OCI-LY3 (cell line): ENCODE data around the gene TBC1D22B.

Experiments used
- H2AFZ ChIP-seq: fragments of 200-600, 300-600 bp; shearing (Covaris generic); 2 replicates; pipeline ENCODE4 v1.6.0; 2014; ENCODE audit warnings: antibody characterized with exemption, low read depth, low read length
- H3K27ac ChIP-seq: fragments of 200-600, 300-600 bp; sonication (generic); 2 replicates; pipeline ENCODE4 v1.5.1; 2014; ENCODE audit warnings: mild to moderate bottlenecking, low read length, moderate library complexity, mixed read lengths
- H3K27me3 ChIP-seq: fragments of 200-600, 300-600 bp; sonication (generic); 2 replicates; pipeline ENCODE4 v1.6.1; 2014; ENCODE audit warnings: low read depth, low read length, mixed read lengths
- H3K36me3 ChIP-seq: fragments of 200-600, 300-600 bp; sonication (generic); replicated peaks from 2 replicates; pipeline ENCODE3; 2014; ENCODE audit warnings: low read depth, low read length, mixed read lengths
- H3K4me1 ChIP-seq: fragments of 300-600, 200-600 bp; sonication (generic); 2 replicates; pipeline ENCODE4 v1.6.1; 2014; ENCODE audit warnings: low read length, mixed read lengths
- H3K4me2 ChIP-seq: fragments of 200-600, 300-600 bp; sonication (generic); 2 replicates; pipeline ENCODE4 v1.6.1; 2014; ENCODE audit warnings: low read length, mixed read lengths
- H3K4me3 ChIP-seq: fragments of 300-600, 200-600 bp; sonication (generic); 2 replicates; pipeline ENCODE4 v1.5.1; 2014; ENCODE audit warnings: antibody characterized with exemption, mild to moderate bottlenecking, low read length, moderate library complexity
- H3K79me2 ChIP-seq: fragments of 300-600, 200-600 bp; shearing (Covaris generic); 2 replicates; pipeline ENCODE4 v1.6.1; 2014; ENCODE audit warnings: mild to moderate bottlenecking, low read length, mixed read lengths
- H3K9ac ChIP-seq: fragments of 300-600, 200-600 bp; shearing (Covaris generic); 2 replicates; pipeline ENCODE4 v1.6.0; 2014; ENCODE audit warnings: mild to moderate bottlenecking, low read length, moderate library complexity
- H3K9me3 ChIP-seq: fragments of 200-600, 300-600 bp; shearing (Covaris generic); 2 replicates; pipeline ENCODE4 v1.6.1; 2014; ENCODE audit warnings: low read length, mixed read lengths; ENCODE audit not compliant: insufficient read depth
- H4K20me1 ChIP-seq: fragments of 200-600, 300-600 bp; sonication (generic); 2 replicates; pipeline ENCODE4 v1.6.1; 2016; ENCODE audit warnings: low read length, mixed read lengths; ENCODE audit not compliant: insufficient read depth
- EZH2phosphoT487 ChIP-seq: fragments of 200-600 bp; shearing (Covaris generic); IDR thresholded peaks from 2 replicates; pipeline ENCODE4 v1.6.1; 2018; ENCODE audit warnings: antibody characterized with exemption, mixed run types, low read depth
- TF ChIP-seq, protein P1 (sequence below): fragments of 200-600, 300-600 bp; sonication (generic); IDR thresholded peaks from 2 replicates; pipeline ENCODE4 v1.5.1; 2014; ENCODE audit warnings: antibody characterized with exemption, low read length, low read depth

Gene TBC1D22B

DNA sequence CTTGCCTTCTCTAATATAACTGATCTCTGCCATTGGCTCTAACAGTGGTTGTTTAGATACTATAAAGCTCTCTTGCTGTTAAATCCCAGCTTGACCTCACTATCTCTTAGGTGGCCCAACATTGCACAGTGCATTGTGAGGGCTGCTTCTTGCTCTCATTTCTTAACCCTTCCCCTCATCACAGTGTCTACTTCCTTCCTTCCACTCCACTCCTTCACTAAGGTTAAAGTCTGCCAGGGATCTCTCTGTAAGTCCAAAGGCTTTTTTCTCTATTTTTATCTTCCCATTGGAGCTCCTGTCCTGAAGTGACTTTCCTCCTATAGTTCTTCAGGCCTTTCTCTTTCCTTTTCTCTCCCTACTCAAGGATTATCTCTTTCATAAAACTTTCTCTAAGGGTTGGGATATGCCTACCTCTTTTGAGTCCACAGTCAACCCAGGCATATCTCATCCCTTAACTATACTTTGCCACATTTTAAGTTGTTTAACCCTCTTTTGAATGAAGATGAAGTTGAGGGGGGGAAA is 4.0 kb upstream of the TBC1D22B start:
- H3K4me2 ChIP-seq: no peak overlapping the region
- H3K4me1 ChIP-seq: peaks cover 7% of the 10 kb centered on the region
- no peak overlapping the region for H2AFZ ChIP-seq
- TF ChIP-seq EZH2phosphoT487: no peak
- TF ChIP-seq, protein P1, sequence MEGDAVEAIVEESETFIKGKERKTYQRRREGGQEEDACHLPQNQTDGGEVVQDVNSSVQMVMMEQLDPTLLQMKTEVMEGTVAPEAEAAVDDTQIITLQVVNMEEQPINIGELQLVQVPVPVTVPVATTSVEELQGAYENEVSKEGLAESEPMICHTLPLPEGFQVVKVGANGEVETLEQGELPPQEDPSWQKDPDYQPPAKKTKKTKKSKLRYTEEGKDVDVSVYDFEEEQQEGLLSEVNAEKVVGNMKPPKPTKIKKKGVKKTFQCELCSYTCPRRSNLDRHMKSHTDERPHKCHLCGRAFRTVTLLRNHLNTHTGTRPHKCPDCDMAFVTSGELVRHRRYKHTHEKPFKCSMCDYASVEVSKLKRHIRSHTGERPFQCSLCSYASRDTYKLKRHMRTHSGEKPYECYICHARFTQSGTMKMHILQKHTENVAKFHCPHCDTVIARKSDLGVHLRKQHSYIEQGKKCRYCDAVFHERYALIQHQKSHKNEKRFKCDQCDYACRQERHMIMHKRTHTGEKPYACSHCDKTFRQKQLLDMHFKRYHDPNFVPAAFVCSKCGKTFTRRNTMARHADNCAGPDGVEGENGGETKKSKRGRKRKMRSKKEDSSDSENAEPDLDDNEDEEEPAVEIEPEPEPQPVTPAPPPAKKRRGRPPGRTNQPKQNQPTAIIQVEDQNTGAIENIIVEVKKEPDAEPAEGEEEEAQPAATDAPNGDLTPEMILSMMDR: no peak
- peaks cover 18% of the 10 kb centered on the region for H3K27me3 ChIP-seq
- H3K4me3 ChIP-seq: no peak overlapping the region
- H3K27ac ChIP-seq: no peak overlapping the region
- H3K9me3 ChIP-seq: no peaks in the 10 kb centered on the region
- H3K79me2 ChIP-seq: peaks cover 9% of the 10 kb centered on the region
- no peak overlapping the region for H3K9ac ChIP-seq
- H4K20me1 ChIP-seq: no peaks in the 10 kb centered on the region
- no peaks in the 10 kb centered on the region for H3K36me3 ChIP-seq

DNA sequence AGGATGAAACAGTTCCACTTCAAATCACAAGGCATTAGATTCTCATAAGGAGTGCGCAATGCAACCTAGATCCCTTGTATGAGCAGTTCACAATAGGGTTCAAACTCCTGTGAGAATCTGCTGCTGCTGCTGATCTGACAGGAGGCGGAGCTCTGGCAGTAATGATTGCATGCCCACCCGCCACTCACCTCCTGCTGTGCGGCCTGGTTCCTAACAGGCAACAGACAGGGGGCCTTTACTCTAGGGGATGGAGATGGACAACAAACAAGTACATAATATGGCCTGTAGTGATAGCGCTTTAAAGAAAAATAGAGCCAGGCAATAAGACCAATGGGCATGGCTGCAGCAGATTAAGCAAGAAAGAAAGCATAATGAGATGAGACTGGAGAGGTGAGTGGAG is 2.7 kb upstream of the TBC1D22B start:
- H3K79me2 ChIP-seq: peaks cover 21% of the 10 kb centered on the region

DNA sequence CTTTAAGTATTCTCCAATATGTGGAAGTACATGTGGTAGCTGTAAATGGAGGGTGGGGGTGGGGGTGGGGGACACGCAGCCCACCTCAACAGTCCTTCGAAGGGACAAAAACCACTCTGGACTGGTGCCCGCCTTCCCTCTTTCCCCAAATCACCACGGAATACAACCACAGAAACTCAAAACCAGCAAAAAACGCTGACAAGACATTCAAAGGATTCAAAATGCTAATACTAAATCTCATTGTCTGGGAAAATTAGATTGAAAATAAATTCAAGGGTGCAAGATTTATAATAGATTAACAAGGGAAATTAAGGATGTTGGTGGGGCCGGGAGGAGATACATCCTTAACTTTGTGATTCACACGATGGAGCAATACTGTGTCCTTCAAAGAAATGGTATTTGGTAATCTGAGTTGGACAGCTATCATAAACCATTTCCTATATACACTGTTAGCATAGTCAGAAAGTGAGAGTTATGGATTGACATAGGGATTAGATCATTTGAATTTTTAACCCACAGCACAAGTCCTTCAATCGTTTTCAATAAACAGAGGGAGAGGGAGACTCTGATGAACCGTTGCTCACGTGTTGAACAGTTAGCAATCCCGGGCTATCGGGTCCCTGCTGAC is 766 bp upstream of the TBC1D22B start:
- Histone ChIP-seq H3K79me2 (peaks cover 38% of the 10 kb centered on the region), H3K9me3 (no peaks in the 10 kb centered on the region), H4K20me1 (peaks cover 9% of the 10 kb centered on the region; the same call in 1 of the 2 replicates), H3K36me3 (peaks cover 4% of the 10 kb centered on the region), H3K27me3 (no peaks in the 10 kb centered on the region), H3K4me3 (peak overlapping the region; percentile 89), H3K9ac (no peak overlapping the region), H3K27ac (no peak overlapping the region), H2AFZ (peak overlapping the region; percentile 70), H3K4me1 (peaks cover 28% of the 10 kb centered on the region), H3K4me2 (peak overlapping the region; percentile 61)
- TF ChIP-seq EZH2phosphoT487: no peak
- TF ChIP-seq, protein P1: no peak

More for the DNA sequence above, 2.7 kb upstream of the TBC1D22B start:
- Histone ChIP-seq H2AFZ (no peak overlapping the region), H3K27ac (no peak overlapping the region), H3K9me3 (no peaks in the 10 kb centered on the region), H4K20me1 (peaks cover 3% of the 10 kb centered on the region; the same call in 1 of the 2 replicates), H3K36me3 (no peaks in the 10 kb centered on the region), H3K4me3 (no peak overlapping the region), H3K27me3 (peaks cover 8% of the 10 kb centered on the region), H3K9ac (no peak overlapping the region), H3K4me1 (peaks cover 20% of the 10 kb centered on the region), H3K4me2 (no peak overlapping the region)
- TF ChIP-seq, protein P1: no peak
- no peak for TF ChIP-seq EZH2phosphoT487

DNA sequence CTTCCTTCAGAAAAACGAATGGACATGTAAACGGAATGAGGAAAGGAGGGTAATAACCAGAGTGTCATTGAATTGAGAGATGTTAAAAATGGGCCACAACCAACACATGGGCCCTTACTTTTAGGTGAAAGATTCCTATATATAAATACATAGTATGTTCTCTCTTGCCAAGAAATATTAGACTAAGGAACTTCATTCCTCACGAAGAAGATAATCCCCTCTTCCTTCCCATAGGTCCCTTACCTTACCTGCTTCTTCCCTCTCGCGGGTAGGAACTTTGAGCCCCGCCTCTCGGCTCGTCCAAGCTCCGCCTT is 295 bp upstream of the TBC1D22B start:
- Histone ChIP-seq H2AFZ (peak overlapping the region; percentile 70), H3K27me3 (no peaks in the 10 kb centered on the region), H3K79me2 (peaks cover 38% of the 10 kb centered on the region), H3K4me1 (peaks cover 28% of the 10 kb centered on the region), H3K36me3 (peaks cover 4% of the 10 kb centered on the region), H3K27ac (no peak overlapping the region), H3K9ac (no peak overlapping the region), H4K20me1 (peaks cover 9% of the 10 kb centered on the region; the same call in 1 of the 2 replicates), H3K4me2 (peak overlapping the region; percentile 61), H3K9me3 (no peaks in the 10 kb centered on the region), H3K4me3 (peak overlapping the region; percentile 89)
- no peak for TF ChIP-seq EZH2phosphoT487
- TF ChIP-seq, protein P1: no peak
